K562 (cell line): ENCODE measurements around the gene GUCY1A2. TPM values are rescaled to one million over a fixed set of nuclear protein-coding genes. Genes with fewer than 3 reads are reported as not detected.

Experiments used
- ATAC-seq: fragments of 200-7000 bp; cut with Tn5 transposase; 3 replicates; pipeline ENCODE4 v1.9.1; 2020; ENCODE audit warnings: moderate library complexity
- BruUV-seq: library from RNA; stranded (reverse); fragments of 400-500 nt; replicated peaks from 2 replicates; lab custom pipeline; 2021; lab: Mats Ljungman, UMichigan
- CTCF ChIA-PET: fragments of 300-600 bp; formaldehyde crosslinking; extraction: SDS; loops from one replicate; lab custom pipeline; 2021; ENCODE audit warnings: low intra/inter-chr PET ratio; lab: Yijun Ruan, JAX
- POLR2A ChIA-PET: fragments of 300-600, 350-650 bp; sonication (Branson Sonifier 250); formaldehyde crosslinking; extraction: SDS; loops from one replicate; lab custom pipeline; 2021; ENCODE audit warnings: antibody characterized with exemption, inconsistent platforms; lab: Yijun Ruan, JAX
- DNase-seq, 4 experiments: peaks; one replicate each; pipeline versions ENCODE4 v3.0.0 to v3.0.0-alpha.2; 2011 to 2018; ENCODE audit warnings: low spot score in 3 of 4, mixed read lengths in 3 of 4; ENCODE audit errors: extremely low read depth in 1 of 4
- FAIRE-seq: peaks from 2 replicates; lab custom pipeline; 2011; peaks lifted over from hg19 to GRCh38; lab: Jason Lieb, UNC
- H2AFZ ChIP-seq: 2 replicates; pipeline ENCODE4 v1.6.0; 2011; ENCODE audit warnings: low read depth, low read length, control low read depth, inconsistent platforms
- H3K27ac ChIP-seq: fragments of 200-600 bp; 3 replicates; pipeline ENCODE4 v1.8.0; 2011; ENCODE audit warnings: low read depth, mild to moderate bottlenecking, control low read depth, inconsistent platforms, low read length, moderate library complexity, mixed read lengths; ENCODE audit errors: extremely low read depth
- H3K27me3 ChIP-seq, 2 experiments: fragments of 300-600 bp in 1 of 2; 2 replicates in 1 of 2; 3 replicates in 1 of 2; pipeline versions ENCODE4 v1.6.0 to v1.8.0; 2011; ENCODE audit warnings: inconsistent platforms in 2 of 2, low read length in 2 of 2, mild to moderate bottlenecking in 1 of 2, mixed read lengths in 1 of 2, moderate library complexity in 1 of 2; ENCODE audit not compliant: control insufficient read depth in 2 of 2, insufficient read depth in 2 of 2
- H3K36me3 ChIP-seq: fragments of 300-600 bp; 3 replicates; pipeline ENCODE4 v1.8.0; 2011; ENCODE audit warnings: mild to moderate bottlenecking, low read length, inconsistent platforms; ENCODE audit not compliant: control insufficient read depth, insufficient read depth
- H3K4me1 ChIP-seq, 2 experiments: fragments of 200-600 bp in 1 of 2; replicated peaks in 1 of 2; 2 replicates in 1 of 2; 3 replicates in 1 of 2; pipeline versions ENCODE4 v1.5.1 to v1.8.0; 2011; ENCODE audit warnings: inconsistent platforms in 2 of 2, low read length in 2 of 2, mild to moderate bottlenecking in 1 of 2, mixed read lengths in 1 of 2, moderate library complexity in 1 of 2; ENCODE audit not compliant: control insufficient read depth in 2 of 2, insufficient read depth in 2 of 2
- H3K4me2 ChIP-seq: 2 replicates; pipeline ENCODE4 v1.6.1; 2011; ENCODE audit warnings: low read length, control low read depth, inconsistent platforms, mixed read lengths; ENCODE audit not compliant: insufficient read depth
- H3K4me3 ChIP-seq: fragments of 200-600 bp; sonication (generic), shearing (Covaris generic); 2 replicates; pipeline ENCODE4 v1.5.1; 2016; ENCODE audit warnings: control low read depth, inconsistent platforms
- H3K79me2 ChIP-seq: fragments of 200-600 bp; 3 replicates; pipeline ENCODE4 v1.8.0; 2011; ENCODE audit warnings: low read length, inconsistent platforms; ENCODE audit not compliant: control insufficient read depth, insufficient read depth
- H3K9ac ChIP-seq, 2 experiments: 2 replicates each; pipeline versions ENCODE4 v1.6.0 to v1.6.1; 2011; ENCODE audit warnings: low read depth in 2 of 2, low read length in 2 of 2, control low read depth in 1 of 2, inconsistent platforms in 1 of 2, mild to moderate bottlenecking in 1 of 2, mixed read lengths in 1 of 2; ENCODE audit not compliant: insufficient read depth in 1 of 2
- H3K9me1 ChIP-seq: one replicate; pipeline ENCODE4 v1.6.0; 2011; ENCODE audit warnings: inconsistent platforms, mild to moderate bottlenecking, low read length, moderate library complexity; ENCODE audit not compliant: control insufficient read depth, insufficient read depth
- H3K9me3 ChIP-seq: replicated peaks from 2 replicates; pipeline ENCODE4 v1.5.1; 2011; ENCODE audit warnings: low read depth, low read length, inconsistent platforms; ENCODE audit not compliant: control insufficient read depth, insufficient read depth
- H4K20me1 ChIP-seq: replicated peaks from 2 replicates; pipeline ENCODE4 v1.6.1; 2011; ENCODE audit warnings: low read length, inconsistent platforms, mixed read lengths; ENCODE audit not compliant: control insufficient read depth, insufficient read depth
- HNRNPL ChIP-seq: fragments of 200-400 bp; formaldehyde crosslinking; IDR thresholded peaks from 2 replicates; pipeline ENCODE4 v1.6.1; 2017; ENCODE audit warnings: low read depth, mild to moderate bottlenecking, low read length
- KLF6 ChIP-seq: fragments of 250-450 bp; sonication (Bioruptor Pico); IDR thresholded peaks from 2 replicates; pipeline ENCODE4 v1.4.0; 2020; ENCODE audit warnings: mild to moderate bottlenecking, moderate library complexity, borderline replicate concordance
- MTA1 ChIP-seq: fragments of 450-650 bp; IDR thresholded peaks from 2 replicates; pipeline ENCODE4 v1.6.1; 2017; ENCODE audit warnings: borderline replicate concordance
- NR2C2 ChIP-seq, 2 experiments: fragments of 200-800 bp in 1 of 2; sonication (Bioruptor generic) in 1 of 2; sonication (generic) in 1 of 2; formaldehyde crosslinking in 1 of 2; IDR thresholded peaks; 2 replicates each; pipeline versions ENCODE4 v1.6.1 to v1.8.0; 2016 to 2022; ENCODE audit warnings: mild to moderate bottlenecking in 1 of 2, missing compliant biosample characterization in 1 of 2, missing genetic modification characterization in 1 of 2, missing genetic modification reagents in 1 of 2
- POLR2AphosphoS5 ChIP-seq: IDR thresholded peaks from 2 replicates; pipeline ENCODE4 v1.6.1; 2011; ENCODE audit warnings: mild to moderate bottlenecking, low read depth, low read length, moderate library complexity; ENCODE audit not compliant: control insufficient read depth, insufficient read depth
- ZKSCAN3 ChIP-seq: fragments of 250-450 bp; sonication (Bioruptor Pico); IDR thresholded peaks from 2 replicates; pipeline ENCODE4 v1.4.0; 2020
- ZNF384 ChIP-seq: IDR thresholded peaks from 2 replicates; pipeline ENCODE4 v1.6.1; 2012; ENCODE audit warnings: low read depth, low read length, improper control_type of control experiment
- WGBS: fragments of 100-300 bp; shearing (Covaris generic); methylation state at CpG from one replicate; pipeline ENCODE4 v1.1.6; 2016; ENCODE audit warnings: low coverage, mixed read lengths; ENCODE audit not compliant: insufficient coverage; ENCODE audit errors: missing lambda C conversion rate; 5-methylcytosine and 5-hydroxymethylcytosine counted together
- in situ Hi-C: fragments of 300-500 bp; cut with MboI; formaldehyde crosslinking; loops from 4 replicates; pipeline ENCODE4 v1.15.0; 2018; ENCODE audit warnings: inconsistent platforms, mixed read lengths
- intact Hi-C: fragments of 100-400 bp; cut with micrococcal nuclease; formaldehyde crosslinking; loops from 2 replicates; pipeline ENCODE4 v1.14.2; 2022
- polyA plus RNA-seq, 8 experiments: library from polyadenylated mRNA; depleted of rRNA in 4 of 8; stranded (reverse) in 5 of 8; unstranded in 3 of 8; fragments of >200 nt; fragmentation: Nextera tagmentation in 2 of 8; fragmentation: Illumina TruSeq in 1 of 8; extraction: Ambion mirVana in 2 of 8; extraction: Trizol in 1 of 8; gene quantifications; 2 replicates each; pipeline versions ENCODE4 v1.2.1 to v1.2.3, GENCODE V29; 2011 to 2014; ENCODE audit warnings: inconsistent platforms in 1 of 8, missing spikeins in 1 of 8
- total RNA-seq, 7 experiments: library from RNA; depleted of rRNA in 6 of 7; stranded (reverse); fragments of >200 nt in 6 of 7; fragmentation: Illumina TruSeq in 2 of 7; extraction: Trizol in 2 of 7; gene quantifications; 2 replicates each; pipeline versions ENCODE4 v1.2.1 to v1.2.3, GENCODE V29; 2011 to 2021; ENCODE audit warnings: low replicate concordance in 1 of 7
- TF ChIP-seq, protein P1 (sequence below): sonication (generic); formaldehyde crosslinking; IDR thresholded peaks from 2 replicates; pipeline ENCODE4 v1.8.0; 2022; ENCODE audit warnings: missing genetic modification reagents, mild to moderate bottlenecking, borderline replicate concordance
- TF ChIP-seq, protein P2 (sequence below): fragments of 450-650 bp; formaldehyde crosslinking; IDR thresholded peaks from 2 replicates; pipeline ENCODE4 v1.4.0; 2022; ENCODE audit warnings: mild to moderate bottlenecking, moderate library complexity

Gene GUCY1A2
- total and polyA plus RNA-seq, 9 of the 15 experiments (the other 6 are each of a cell fraction or from before 2014, with no cell fraction given), result under 0.01 to 0.04 TPM; not detected in 7

DNA sequence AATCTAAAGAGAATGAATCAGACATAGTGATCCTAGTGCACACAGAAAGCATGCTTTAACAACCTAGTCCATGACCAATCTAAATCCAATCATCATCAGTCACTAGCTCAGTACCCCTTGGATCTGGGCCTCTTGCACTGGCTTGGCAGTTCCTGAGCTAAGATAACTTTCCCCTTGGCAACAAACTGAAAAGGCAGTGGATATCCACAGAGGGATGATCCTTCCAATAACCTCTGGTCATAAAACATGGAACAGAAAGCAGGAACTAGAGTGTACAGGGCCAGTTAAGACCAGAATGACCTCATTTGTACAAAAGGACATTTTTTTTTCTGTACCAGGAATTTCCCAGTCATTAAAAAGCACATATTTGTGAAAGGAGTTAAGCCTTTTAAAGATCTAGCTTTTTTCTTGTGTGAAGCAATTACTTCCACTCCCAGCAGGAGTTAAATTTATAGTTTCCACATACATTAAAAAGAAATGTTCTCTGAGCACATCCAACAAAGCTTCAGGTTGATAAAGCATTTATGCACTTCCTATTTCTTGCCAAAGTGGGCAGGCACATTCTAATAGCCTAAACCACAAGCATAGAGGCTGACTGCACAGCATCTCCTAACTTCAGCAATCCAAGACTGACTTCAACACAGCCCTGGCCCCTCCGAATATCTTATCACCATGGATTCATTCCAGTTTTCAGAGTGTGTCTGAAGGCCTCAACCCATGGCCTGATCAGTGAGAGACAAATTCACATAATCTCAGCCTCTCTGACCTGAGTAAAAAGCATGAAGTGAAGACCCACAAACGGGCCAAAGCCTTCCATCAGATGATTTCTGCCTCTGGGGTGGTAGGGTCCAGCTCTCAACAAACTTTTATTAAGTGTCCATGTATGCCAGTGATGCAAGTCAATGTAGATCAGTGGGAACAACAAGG lies 29.9 kb downstream of the GUCY1A2 start (continued):
- TF ChIP-seq, protein P1, sequence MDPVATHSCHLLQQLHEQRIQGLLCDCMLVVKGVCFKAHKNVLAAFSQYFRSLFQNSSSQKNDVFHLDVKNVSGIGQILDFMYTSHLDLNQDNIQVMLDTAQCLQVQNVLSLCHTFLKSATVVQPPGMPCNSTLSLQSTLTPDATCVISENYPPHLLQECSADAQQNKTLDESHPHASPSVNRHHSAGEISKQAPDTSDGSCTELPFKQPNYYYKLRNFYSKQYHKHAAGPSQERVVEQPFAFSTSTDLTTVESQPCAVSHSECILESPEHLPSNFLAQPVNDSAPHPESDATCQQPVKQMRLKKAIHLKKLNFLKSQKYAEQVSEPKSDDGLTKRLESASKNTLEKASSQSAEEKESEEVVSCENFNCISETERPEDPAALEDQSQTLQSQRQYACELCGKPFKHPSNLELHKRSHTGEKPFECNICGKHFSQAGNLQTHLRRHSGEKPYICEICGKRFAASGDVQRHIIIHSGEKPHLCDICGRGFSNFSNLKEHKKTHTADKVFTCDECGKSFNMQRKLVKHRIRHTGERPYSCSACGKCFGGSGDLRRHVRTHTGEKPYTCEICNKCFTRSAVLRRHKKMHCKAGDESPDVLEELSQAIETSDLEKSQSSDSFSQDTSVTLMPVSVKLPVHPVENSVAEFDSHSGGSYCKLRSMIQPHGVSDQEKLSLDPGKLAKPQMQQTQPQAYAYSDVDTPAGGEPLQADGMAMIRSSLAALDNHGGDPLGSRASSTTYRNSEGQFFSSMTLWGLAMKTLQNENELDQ (CRISPR knock-in tag), result no peak
- TF ChIP-seq, all 486 proteins: peak for 0

DNA sequence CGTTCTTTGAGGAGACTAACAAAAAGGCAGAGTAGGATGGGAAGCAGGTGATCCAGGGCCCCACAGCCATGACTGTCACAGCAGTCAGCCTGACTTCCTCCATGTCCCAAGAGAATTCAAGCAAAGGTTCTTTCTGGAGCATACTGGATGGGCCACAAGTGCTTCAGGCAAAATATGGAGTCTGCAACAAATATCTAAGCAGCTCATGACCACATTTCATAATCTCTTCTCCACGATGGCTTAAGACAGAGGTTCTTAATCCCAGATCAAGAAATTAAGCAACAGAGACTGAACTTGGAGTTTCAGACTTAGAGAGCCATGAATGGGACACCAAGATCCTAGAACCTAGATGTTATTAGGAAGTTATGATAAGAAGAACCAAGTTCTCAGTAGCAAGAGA lies 31.6 kb downstream of the GUCY1A2 start:
- no peaks in the 10 kb centered on the region for H3K27me3 ChIP-seq
- H3K9me1 ChIP-seq, result no peaks in the 10 kb centered on the region
- H3K4me1 ChIP-seq, result no peaks in the 10 kb centered on the region
- ATAC-seq, result no peak
- 0 out of 2 replicates have a peak, but pooled peaks cover 1% of the 10 kb centered on the region for H3K9me3 ChIP-seq
- TF ChIP-seq MTA1 (no peak), ZNF384 (no peak), KLF6 (CRISPR knock-in tag) (no peak), POLR2AphosphoS5 (no peak), HNRNPL (no peak), ZKSCAN3 (no peak), NR2C2 (CRISPR knock-in tag; IDR thresholded peaks at IDR 0.05) (no peak), NR2C2 (tag; IDR thresholded peaks at IDR 0.05) (no peak)
- TF ChIP-seq, protein P2, sequence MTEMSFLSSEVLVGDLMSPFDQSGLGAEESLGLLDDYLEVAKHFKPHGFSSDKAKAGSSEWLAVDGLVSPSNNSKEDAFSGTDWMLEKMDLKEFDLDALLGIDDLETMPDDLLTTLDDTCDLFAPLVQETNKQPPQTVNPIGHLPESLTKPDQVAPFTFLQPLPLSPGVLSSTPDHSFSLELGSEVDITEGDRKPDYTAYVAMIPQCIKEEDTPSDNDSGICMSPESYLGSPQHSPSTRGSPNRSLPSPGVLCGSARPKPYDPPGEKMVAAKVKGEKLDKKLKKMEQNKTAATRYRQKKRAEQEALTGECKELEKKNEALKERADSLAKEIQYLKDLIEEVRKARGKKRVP, result no peak
- TF ChIP-seq, all 486 proteins: peak for 0
- CTCF ChIA-PET, result no interaction called here
- DNase-seq (no peak), FAIRE-seq (no peak)
- Histone ChIP-seq H3K79me2 (no peaks in the 10 kb centered on the region), H3K9ac (no peak overlapping the region), H3K4me3 (no peak overlapping the region), H2AFZ (no peak overlapping the region), H3K27ac (no peak overlapping the region), H4K20me1 (no peaks in the 10 kb centered on the region), H3K36me3 (no peaks in the 10 kb centered on the region), H3K4me2 (no peak overlapping the region)
- in situ Hi-C loops (no loop called here), intact Hi-C loops (no loop called here)
- BruUV-seq, result no TSS peak
- WGBS, result 0% methylated on average over 2 of the region's 2 CpGs
- POLR2A ChIA-PET, result no interaction called here
